ENCODE results near the gene APBA2.

APBA2 gene

GRCh38 chr15:28983432-28984311 lies 97.9 kb downstream of the APBA2 start:
- H3K4me1 ChIP-seq (ENCODE audit: control insufficient read depth, insufficient read depth, low read depth, low read length), result peaks cover 13% of the 10 kb centered on the region
- H3K18ac ChIP-seq (ENCODE audit: low read depth in 1 of 2, low read length in 2 of 2), result no peak overlapping the region
- H2BK12ac ChIP-seq (ENCODE audit: low read length in 2 of 2), result peak overlapping the region in 1 of 2 experiments; percentile 80
- H3K23ac ChIP-seq (ENCODE audit: low read length in 2 of 2), result no peak overlapping the region
- H3K4me3 ChIP-seq (ENCODE audit: insufficient read depth in 1 of 2, low read depth in 1 of 2, low read length in 2 of 2), result no peak overlapping the region
- H3K14ac ChIP-seq (ENCODE audit: low read length in 2 of 2), result no peak overlapping the region
- no peak overlapping the region for H2AFZ ChIP-seq (ENCODE audit: low read depth, low read length)
- H2BK15ac ChIP-seq (ENCODE audit: low read depth, poor library complexity, severe bottlenecking), result no peak overlapping the region
- no peak overlapping the region for H3K27ac ChIP-seq (ENCODE audit: low read length, poor library complexity, severe bottlenecking)
- DNase-seq, result no peak
- no peak overlapping the region for H2AK5ac ChIP-seq (ENCODE audit: low read length, severe bottlenecking)
- H3K9me3 ChIP-seq (ENCODE audit: control insufficient read depth, low read length), result no peaks in the 10 kb centered on the region
- H3K9ac ChIP-seq (ENCODE audit: low read length), result no peak overlapping the region
- peak overlapping the region; percentile 55 for H4K91ac ChIP-seq (ENCODE audit: low read length)
- H3K79me1 ChIP-seq (replicated peaks; ENCODE audit: low read length, poor library complexity, severe bottlenecking), result peaks cover 2% of the 10 kb centered on the region
- H3K36me3 ChIP-seq (ENCODE audit: control insufficient read depth in 1 of 2, insufficient read depth in 2 of 2, low read depth in 1 of 2, low read length in 2 of 2), result no peaks in the 10 kb centered on the region
- H4K8ac ChIP-seq (ENCODE audit: low read length), result no peak overlapping the region
- WGBS, result 87% methylated on average over 20 of the region's 20 CpGs
- H2BK120ac ChIP-seq (ENCODE audit: low read depth, low read length), result no peak overlapping the region
- H2BK5ac ChIP-seq (ENCODE audit: low read depth, low read length, poor library complexity, severe bottlenecking), result no peak overlapping the region
- no peak overlapping the region for H3K4ac ChIP-seq (ENCODE audit: low read depth in 1 of 2, low read length in 2 of 2)
- no peak overlapping the region for H3K4me2 ChIP-seq (ENCODE audit: low read length, poor library complexity, severe bottlenecking)
- peaks cover 0 to 10% of the 10 kb centered on the region in 2 experiments for H3K27me3 ChIP-seq (ENCODE audit: control insufficient read depth in 1 of 2, insufficient read depth in 1 of 2, low read length in 2 of 2)

- peak overlapping the region in 1 of 2 experiments; percentile 29 for H2BK12ac ChIP-seq (ENCODE audit: low read length in 2 of 2)
- H3K9me3 ChIP-seq (ENCODE audit: control insufficient read depth, low read length), result no peaks in the 10 kb centered on the region
- no peak overlapping the region for H2BK5ac ChIP-seq (ENCODE audit: low read depth, low read length, poor library complexity, severe bottlenecking)
- peak overlapping the region; percentile 82 for H2BK15ac ChIP-seq (ENCODE audit: low read depth, poor library complexity, severe bottlenecking)
- H3K9ac ChIP-seq (ENCODE audit: low read length), result no peak overlapping the region
- peak overlapping the region in 1 of 2 experiments; percentile 66 for H3K14ac ChIP-seq (ENCODE audit: low read length in 2 of 2)
- no peak overlapping the region for H4K8ac ChIP-seq (ENCODE audit: low read length)
- H3K36me3 ChIP-seq (ENCODE audit: control insufficient read depth in 1 of 2, insufficient read depth in 2 of 2, low read depth in 1 of 2, low read length in 2 of 2), result no peaks in the 10 kb centered on the region
- no peak overlapping the region for H3K4me3 ChIP-seq (ENCODE audit: insufficient read depth in 1 of 2, low read depth in 1 of 2, low read length in 2 of 2)
- H2AK5ac ChIP-seq (ENCODE audit: low read length, severe bottlenecking), result peak overlapping the region; percentile 19
- H3K27ac ChIP-seq (ENCODE audit: low read length, poor library complexity, severe bottlenecking), result no peak overlapping the region
- peak overlapping the region; percentile 10 for H3K4me2 ChIP-seq (ENCODE audit: low read length, poor library complexity, severe bottlenecking)
- WGBS, result 57% methylated on average over 8 of the region's 10 CpGs
- H4K91ac ChIP-seq (ENCODE audit: low read length), result peak overlapping the region; percentile 58
- peak overlapping the region in 1 of 2 experiments; percentile 63 for H3K23ac ChIP-seq (ENCODE audit: low read length in 2 of 2)
- H3K4me1 ChIP-seq (ENCODE audit: control insufficient read depth, insufficient read depth, low read depth, low read length), result peaks cover 9% of the 10 kb centered on the region
- no peaks in the 10 kb centered on the region for H3K79me1 ChIP-seq (replicated peaks; ENCODE audit: low read length, poor library complexity, severe bottlenecking)
- peak; percentile 89 for DNase-seq
- peaks cover 0 to 3% of the 10 kb centered on the region in 2 experiments for H3K27me3 ChIP-seq (ENCODE audit: control insufficient read depth in 1 of 2, insufficient read depth in 1 of 2, low read length in 2 of 2)
- peak overlapping the region; percentile 26 to 78 for H3K18ac ChIP-seq (ENCODE audit: low read depth in 1 of 2, low read length in 2 of 2)
- H2AFZ ChIP-seq (ENCODE audit: low read depth, low read length), result peak overlapping the region; percentile 75
- peak overlapping the region in 1 of 2 experiments; percentile 43 for H3K4ac ChIP-seq (ENCODE audit: low read depth in 1 of 2, low read length in 2 of 2)
- H2BK120ac ChIP-seq (ENCODE audit: low read depth, low read length), result peak overlapping the region; percentile 22
These were observed 98.9 kb downstream of the APBA2 start for GRCh38 chr15:28984421-28985315.

- Histone ChIP-seq H2BK15ac (ENCODE audit: low read depth, poor library complexity, severe bottlenecking) (peak overlapping the region; percentile 21), H3K4ac (ENCODE audit: low read depth in 1 of 2, low read length in 2 of 2) (no peak overlapping the region), H3K27me3 (ENCODE audit: control insufficient read depth in 1 of 2, insufficient read depth in 1 of 2, low read length in 2 of 2) (no peaks in the 10 kb centered on the region), H3K4me2 (ENCODE audit: low read length, poor library complexity, severe bottlenecking) (peak overlapping the region; percentile 10), H3K4me1 (ENCODE audit: control insufficient read depth, insufficient read depth, low read depth, low read length) (peaks cover 9% of the 10 kb centered on the region), H3K36me3 (ENCODE audit: control insufficient read depth in 1 of 2, insufficient read depth in 2 of 2, low read depth in 1 of 2, low read length in 2 of 2) (no peaks in the 10 kb centered on the region), H3K23ac (ENCODE audit: low read length in 2 of 2) (no peak overlapping the region), H4K8ac (ENCODE audit: low read length) (no peak overlapping the region), H2AFZ (ENCODE audit: low read depth, low read length) (no peak overlapping the region), H2BK12ac (ENCODE audit: low read length in 2 of 2) (no peak overlapping the region), H2AK5ac (ENCODE audit: low read length, severe bottlenecking) (no peak overlapping the region), H3K4me3 (ENCODE audit: insufficient read depth in 1 of 2, low read depth in 1 of 2, low read length in 2 of 2) (no peak overlapping the region), H2BK120ac (ENCODE audit: low read depth, low read length) (no peak overlapping the region), H3K27ac (ENCODE audit: low read length, poor library complexity, severe bottlenecking) (no peak overlapping the region), H3K9ac (ENCODE audit: low read length) (no peak overlapping the region), H3K79me1 (replicated peaks; ENCODE audit: low read length, poor library complexity, severe bottlenecking) (no peaks in the 10 kb centered on the region), H3K18ac (ENCODE audit: low read depth in 1 of 2, low read length in 2 of 2) (peak overlapping the region in 1 of 2 experiments; percentile 54), H4K91ac (ENCODE audit: low read length) (peak overlapping the region; percentile 58), H2BK5ac (ENCODE audit: low read depth, low read length, poor library complexity, severe bottlenecking) (no peak overlapping the region), H3K9me3 (ENCODE audit: control insufficient read depth, low read length) (no peaks in the 10 kb centered on the region), H3K14ac (ENCODE audit: low read length in 2 of 2) (no peak overlapping the region)
- 56% methylated on average over 6 of the region's 6 CpGs for WGBS
- DNase-seq, result no peak
These were observed 99.5 kb downstream of the APBA2 start for GRCh38 chr15:28985316-28985645.

GRCh38 chr15:28985691-28986090 lies 99.9 kb downstream of the APBA2 start:
- no peak for DNase-seq
- Histone ChIP-seq H4K8ac (ENCODE audit: low read length) (no peak overlapping the region), H3K4me1 (ENCODE audit: control insufficient read depth, insufficient read depth, low read depth, low read length) (peaks cover 9% of the 10 kb centered on the region), H3K27ac (ENCODE audit: low read length, poor library complexity, severe bottlenecking) (no peak overlapping the region), H3K4me2 (ENCODE audit: low read length, poor library complexity, severe bottlenecking) (no peak overlapping the region), H2BK15ac (ENCODE audit: low read depth, poor library complexity, severe bottlenecking) (no peak overlapping the region), H3K27me3 (ENCODE audit: control insufficient read depth in 1 of 2, insufficient read depth in 1 of 2, low read length in 2 of 2) (no peaks in the 10 kb centered on the region), H3K14ac (ENCODE audit: low read length in 2 of 2) (no peak overlapping the region), H3K4ac (ENCODE audit: low read depth in 1 of 2, low read length in 2 of 2) (no peak overlapping the region), H2BK120ac (ENCODE audit: low read depth, low read length) (no peak overlapping the region), H3K18ac (ENCODE audit: low read depth in 1 of 2, low read length in 2 of 2) (peak overlapping the region; percentile 10 to 69), H2BK12ac (ENCODE audit: low read length in 2 of 2) (peak overlapping the region in 1 of 2 experiments; percentile 73), H2AK5ac (ENCODE audit: low read length, severe bottlenecking) (no peak overlapping the region), H3K9me3 (ENCODE audit: control insufficient read depth, low read length) (no peaks in the 10 kb centered on the region), H3K9ac (ENCODE audit: low read length) (no peak overlapping the region), H3K36me3 (ENCODE audit: control insufficient read depth in 1 of 2, insufficient read depth in 2 of 2, low read depth in 1 of 2, low read length in 2 of 2) (no peaks in the 10 kb centered on the region), H4K91ac (ENCODE audit: low read length) (no peak overlapping the region), H2BK5ac (ENCODE audit: low read depth, low read length, poor library complexity, severe bottlenecking) (no peak overlapping the region), H3K23ac (ENCODE audit: low read length in 2 of 2) (no peak overlapping the region), H2AFZ (ENCODE audit: low read depth, low read length) (no peak overlapping the region), H3K4me3 (ENCODE audit: insufficient read depth in 1 of 2, low read depth in 1 of 2, low read length in 2 of 2) (no peak overlapping the region), H3K79me1 (replicated peaks; ENCODE audit: low read length, poor library complexity, severe bottlenecking) (no peaks in the 10 kb centered on the region)
- WGBS, result 97% methylated on average over 8 of the region's 8 CpGs
